Hematopoietic multipotent progenitor cell treated with erythropoietin and hydrocortisone succinate and interleukin-3 and kit ligand, for 6 days (in vitro differentiated cells): ENCODE data around the gene SPINK7.

ENCODE experiments used
- DNase-seq: peaks from one replicate; pipeline ENCODE4 v3.0.0-alpha.2; 2015

The SPINK7 gene

GRCh38 chr5:148347706-148348105 lies 35.5 kb downstream of the SPINK7 start:
- DNase-seq: no peak

GRCh38 chr5:148352696-148353095 lies 40.5 kb downstream of the SPINK7 start:
- DNase-seq: no peak

GRCh38 chr5:148353634-148354033 lies 41.4 kb downstream of the SPINK7 start:
- DNase-seq: no peak

- peak; percentile 22 for DNase-seq
Observed at GRCh38 chr5:148364343-148364742, 52.1 kb downstream of the SPINK7 start.
